SK-N-SH (cell line): ENCODE data around the gene BLVRA. TPM values are rescaled to one million over a fixed set of nuclear protein-coding genes. Genes with fewer than 3 reads are reported as not detected.

ENCODE experiments used
- CTCF ChIA-PET: fragments of 300-600, 350-600 bp; formaldehyde crosslinking; extraction: SDS; loops from one replicate; lab custom pipeline; 2021; lab: Yijun Ruan, JAX
- POLR2A ChIA-PET: fragments of 350-600 bp; sonication (Branson Sonifier 250); formaldehyde crosslinking; extraction: SDS; loops from one replicate; lab custom pipeline; 2020; ENCODE audit warnings: antibody characterized with exemption, inconsistent platforms; lab: Yijun Ruan, JAX
- DNase-seq: peaks from one replicate; pipeline ENCODE4 v3.0.0; 2012
- H2AFZ ChIP-seq: fragments of 200-600 bp; sonication (generic); 2 replicates; pipeline ENCODE4 v1.8.1; 2016; ENCODE audit warnings: antibody characterized with exemption, mild to moderate bottlenecking, low read depth
- H3F3A ChIP-seq: fragments of 200-600 bp; sonication (generic); replicated peaks from 2 replicates; pipeline ENCODE3; 2016; ENCODE audit warnings: antibody characterized with exemption, mild to moderate bottlenecking; ENCODE audit not compliant: insufficient read depth
- H3K27ac ChIP-seq, 2 experiments: fragments of 200-500 bp in 1 of 2; fragments of 200-600 bp in 1 of 2; sonication (Bioruptor generic) in 1 of 2; sonication (generic), shearing (Covaris generic) in 1 of 2; 2 replicates each; pipeline versions ENCODE4 v1.5.1 to v1.6.1; 2014 to 2016; ENCODE audit warnings: low read depth in 2 of 2, inconsistent platforms in 1 of 2, low read length in 1 of 2, mild to moderate bottlenecking in 1 of 2, mixed read lengths in 1 of 2
- H3K27me3 ChIP-seq: fragments of 200-600 bp; sonication (generic), shearing (Covaris generic); 2 replicates; pipeline ENCODE4 v1.6.1; 2016; ENCODE audit warnings: mixed run types; ENCODE audit not compliant: insufficient read depth
- H3K36me3 ChIP-seq, 2 experiments: fragments of 200-500 bp in 1 of 2; fragments of 200-600 bp in 1 of 2; sonication (Bioruptor generic) in 1 of 2; sonication (generic) in 1 of 2; replicated peaks in 1 of 2; 2 replicates each; pipeline versions ENCODE3 to v1.5.1; 2014 to 2016; ENCODE audit warnings: low read length in 1 of 2, mild to moderate bottlenecking in 1 of 2; ENCODE audit not compliant: insufficient read depth in 2 of 2, control insufficient read depth in 1 of 2
- H3K4me1 ChIP-seq, 2 experiments: fragments of 200-500 bp in 1 of 2; fragments of 200-600 bp in 1 of 2; sonication (Bioruptor generic) in 1 of 2; sonication (generic), shearing (Covaris generic) in 1 of 2; 2 replicates each; pipeline versions ENCODE4 v1.5.1 to v1.6.1; 2014 to 2016; ENCODE audit warnings: low read depth in 1 of 2, low read length in 1 of 2, mixed run types in 1 of 2; ENCODE audit not compliant: insufficient read depth in 2 of 2, control insufficient read depth in 1 of 2
- H3K4me2 ChIP-seq: fragments of 200-600 bp; sonication (generic), shearing (Covaris generic); 2 replicates; pipeline ENCODE4 v1.6.1; 2017; ENCODE audit warnings: mixed run types
- H3K4me3 ChIP-seq, 2 experiments: fragments of 200-500 bp in 1 of 2; fragments of 200-600 bp in 1 of 2; sonication (Bioruptor generic) in 1 of 2; sonication (generic), shearing (Covaris generic) in 1 of 2; 2 replicates each; pipeline versions ENCODE4 v1.5.1 to v1.8.1; 2014 to 2016; ENCODE audit warnings: low read depth in 2 of 2, inconsistent platforms in 1 of 2, low read length in 1 of 2, mild to moderate bottlenecking in 1 of 2, mixed read lengths in 1 of 2, moderate library complexity in 1 of 2
- H3K79me2 ChIP-seq: fragments of 200-600 bp; sonication (generic); 2 replicates; pipeline ENCODE4 v1.8.1; 2017; ENCODE audit warnings: mild to moderate bottlenecking; ENCODE audit not compliant: insufficient read depth
- H3K9ac ChIP-seq: fragments of 200-600 bp; sonication (generic); 2 replicates; pipeline ENCODE4 v1.6.1; 2017; ENCODE audit warnings: mixed run types
- H3K9me2 ChIP-seq: fragments of 200-600 bp; sonication (generic); 2 replicates; pipeline ENCODE4 v1.6.1; 2017; ENCODE audit warnings: mixed run types
- H3K9me3 ChIP-seq: fragments of 200-600 bp; sonication (generic); 2 replicates; pipeline ENCODE4 v1.6.1; 2017; ENCODE audit warnings: mixed run types, mild to moderate bottlenecking, moderate library complexity
- H4K20me1 ChIP-seq: fragments of 200-600 bp; sonication (generic); 2 replicates; pipeline ENCODE4 v1.6.1; 2017; ENCODE audit warnings: mild to moderate bottlenecking, mixed run types; ENCODE audit not compliant: insufficient read depth
- CHD2 ChIP-seq: fragments of 150-350 bp; IDR thresholded peaks from 2 replicates; pipeline ENCODE4 v1.6.1; 2018; ENCODE audit warnings: low read length; ENCODE audit not compliant: partially characterized antibody
- EP300 ChIP-seq, 2 experiments: IDR thresholded peaks; 2 replicates each; pipeline versions ENCODE4 v1.4.0 to v1.6.1; 2012; ENCODE audit warnings: borderline replicate concordance in 1 of 2, low read depth in 1 of 2, low read length in 1 of 2
- EZH2phosphoT487 ChIP-seq: fragments of 200-600 bp; sonication (generic); IDR thresholded peaks from 2 replicates; pipeline ENCODE4 v1.6.1; 2017; ENCODE audit warnings: low read depth, mixed run types, mild to moderate bottlenecking, antibody characterized with exemption, moderate library complexity, borderline replicate concordance
- FOSL2 ChIP-seq: IDR thresholded peaks from 2 replicates; pipeline ENCODE4 v1.4.0; 2012; ENCODE audit warnings: low read depth, mild to moderate bottlenecking, moderate library complexity, borderline replicate concordance
- FOXM1 ChIP-seq: IDR thresholded peaks from 2 replicates; pipeline ENCODE4 v1.4.0; 2012; ENCODE audit warnings: low read depth, mild to moderate bottlenecking
- GATA2 ChIP-seq: sonication (generic); formaldehyde crosslinking; IDR thresholded peaks from 2 replicates; pipeline ENCODE4 v1.5.0; 2020; ENCODE audit warnings: mild to moderate bottlenecking, missing genetic modification reagents
- JUND ChIP-seq: IDR thresholded peaks from 2 replicates; pipeline ENCODE4 v1.4.0; 2012
- MXI1 ChIP-seq: IDR thresholded peaks from 2 replicates; pipeline ENCODE4 v1.6.1; 2012; ENCODE audit warnings: mild to moderate bottlenecking, low read depth, low read length, improper control_type of control experiment
- NFIC ChIP-seq: IDR thresholded peaks from 2 replicates; pipeline ENCODE4 v1.4.0; 2012; ENCODE audit warnings: borderline replicate concordance
- RAD21 ChIP-seq: IDR thresholded peaks from 2 replicates; pipeline ENCODE4 v1.6.1; 2012; ENCODE audit warnings: mild to moderate bottlenecking, low read length
- RFX5 ChIP-seq: IDR thresholded peaks from 2 replicates; pipeline ENCODE4 v1.6.1; 2012; ENCODE audit warnings: mild to moderate bottlenecking, improper control_type of control experiment, low read length
- SMC3 ChIP-seq: IDR thresholded peaks from 2 replicates; pipeline ENCODE4 v1.6.1; 2012; ENCODE audit warnings: low read depth, low read length, improper control_type of control experiment
- TCF12 ChIP-seq: IDR thresholded peaks from 2 replicates; pipeline ENCODE4 v1.4.0; 2012
- WGBS: methylation state at CpG from one replicate; pipeline ENCODE4 v1.1.6; 2017; ENCODE audit warnings: low lambda C conversion rate; 5-methylcytosine and 5-hydroxymethylcytosine counted together
- polyA plus RNA-seq, 3 experiments: library from polyadenylated mRNA; depleted of rRNA; stranded (reverse); fragments of >200 nt; gene quantifications; 2 replicates each; pipeline ENCODE4 v1.2.3, GENCODE V29; 2012
- TF ChIP-seq, protein P1 (sequence below): fragments of 200-600 bp; sonication (generic); IDR thresholded peaks from 2 replicates; pipeline ENCODE4 v1.6.1; 2017; ENCODE audit warnings: antibody characterized with exemption, mild to moderate bottlenecking, moderate library complexity
- TF ChIP-seq, protein P2 (sequence below): IDR thresholded peaks from 2 replicates; pipeline ENCODE4 v1.6.1; 2012; ENCODE audit warnings: mild to moderate bottlenecking, low read depth, low read length, moderate library complexity
- TF ChIP-seq, protein P3 (sequence below): fragments of 150-350 bp; IDR thresholded peaks from 2 replicates; pipeline ENCODE4 v1.6.1; 2017; ENCODE audit warnings: antibody characterized with exemption, low read length, low read depth, borderline replicate concordance
- TF ChIP-seq, protein P4 (sequence below): fragments of 150-350 bp; IDR thresholded peaks from 2 replicates; pipeline ENCODE4 v1.6.1; 2016; ENCODE audit warnings: mild to moderate bottlenecking, low read depth, low read length

BLVRA gene
- polyA plus RNA-seq, 1 of the 3 experiments (the other 2 are of a cell fraction), result 123 TPM

DNA sequence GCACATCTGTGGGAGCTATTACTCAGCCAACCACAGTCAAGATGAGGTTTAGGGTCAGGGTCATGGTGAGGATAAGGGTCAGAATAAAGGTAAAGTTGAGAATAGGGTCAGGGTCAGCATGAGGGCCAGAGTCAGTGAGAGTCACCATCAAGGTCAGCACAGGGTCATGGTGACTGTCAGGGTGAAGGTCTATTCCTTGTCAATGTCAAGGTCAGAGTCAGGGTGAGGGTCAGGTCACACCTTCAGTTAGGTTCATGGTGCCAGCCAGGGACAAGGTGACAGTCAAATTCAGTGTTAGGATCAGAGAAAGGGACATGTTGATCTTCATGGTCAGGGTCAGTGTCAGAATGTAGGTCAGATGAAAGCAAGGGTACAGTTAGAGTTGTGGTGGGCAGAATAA is 96.7 kb downstream of the BLVRA start:
- Histone ChIP-seq H3F3A (no peaks in the 10 kb centered on the region), H2AFZ (no peak overlapping the region), H3K36me3 (no peaks in the 10 kb centered on the region), H3K27me3 (0 out of 2 replicates have a peak, but pooled peaks cover 5% of the 10 kb centered on the region), H3K9ac (no peak overlapping the region), H4K20me1 (no peaks in the 10 kb centered on the region), H3K79me2 (no peaks in the 10 kb centered on the region), H3K4me1 (no peaks in the 10 kb centered on the region), H3K4me2 (no peak overlapping the region), H3K9me3 (no peaks in the 10 kb centered on the region), H3K4me3 (no peak overlapping the region), H3K9me2 (no peaks in the 10 kb centered on the region), H3K27ac (no peak overlapping the region)
- CTCF ChIA-PET, result interaction anchor here (0.9 to 6.3 kb wide), 5 partner anchors 12 to 273 kb away, joined by 3 to 57 read pairs (median 7); partner anchors contain the start of gene STK17A
- POLR2A ChIA-PET, result no interaction called here
- no peak for DNase-seq
- TF ChIP-seq TCF12 (no peak), NFIC (no peak), EZH2phosphoT487 (no peak), RFX5 (no peak)
- TF ChIP-seq, protein P1, sequence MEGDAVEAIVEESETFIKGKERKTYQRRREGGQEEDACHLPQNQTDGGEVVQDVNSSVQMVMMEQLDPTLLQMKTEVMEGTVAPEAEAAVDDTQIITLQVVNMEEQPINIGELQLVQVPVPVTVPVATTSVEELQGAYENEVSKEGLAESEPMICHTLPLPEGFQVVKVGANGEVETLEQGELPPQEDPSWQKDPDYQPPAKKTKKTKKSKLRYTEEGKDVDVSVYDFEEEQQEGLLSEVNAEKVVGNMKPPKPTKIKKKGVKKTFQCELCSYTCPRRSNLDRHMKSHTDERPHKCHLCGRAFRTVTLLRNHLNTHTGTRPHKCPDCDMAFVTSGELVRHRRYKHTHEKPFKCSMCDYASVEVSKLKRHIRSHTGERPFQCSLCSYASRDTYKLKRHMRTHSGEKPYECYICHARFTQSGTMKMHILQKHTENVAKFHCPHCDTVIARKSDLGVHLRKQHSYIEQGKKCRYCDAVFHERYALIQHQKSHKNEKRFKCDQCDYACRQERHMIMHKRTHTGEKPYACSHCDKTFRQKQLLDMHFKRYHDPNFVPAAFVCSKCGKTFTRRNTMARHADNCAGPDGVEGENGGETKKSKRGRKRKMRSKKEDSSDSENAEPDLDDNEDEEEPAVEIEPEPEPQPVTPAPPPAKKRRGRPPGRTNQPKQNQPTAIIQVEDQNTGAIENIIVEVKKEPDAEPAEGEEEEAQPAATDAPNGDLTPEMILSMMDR, result no peak
- TF ChIP-seq, protein P2, sequence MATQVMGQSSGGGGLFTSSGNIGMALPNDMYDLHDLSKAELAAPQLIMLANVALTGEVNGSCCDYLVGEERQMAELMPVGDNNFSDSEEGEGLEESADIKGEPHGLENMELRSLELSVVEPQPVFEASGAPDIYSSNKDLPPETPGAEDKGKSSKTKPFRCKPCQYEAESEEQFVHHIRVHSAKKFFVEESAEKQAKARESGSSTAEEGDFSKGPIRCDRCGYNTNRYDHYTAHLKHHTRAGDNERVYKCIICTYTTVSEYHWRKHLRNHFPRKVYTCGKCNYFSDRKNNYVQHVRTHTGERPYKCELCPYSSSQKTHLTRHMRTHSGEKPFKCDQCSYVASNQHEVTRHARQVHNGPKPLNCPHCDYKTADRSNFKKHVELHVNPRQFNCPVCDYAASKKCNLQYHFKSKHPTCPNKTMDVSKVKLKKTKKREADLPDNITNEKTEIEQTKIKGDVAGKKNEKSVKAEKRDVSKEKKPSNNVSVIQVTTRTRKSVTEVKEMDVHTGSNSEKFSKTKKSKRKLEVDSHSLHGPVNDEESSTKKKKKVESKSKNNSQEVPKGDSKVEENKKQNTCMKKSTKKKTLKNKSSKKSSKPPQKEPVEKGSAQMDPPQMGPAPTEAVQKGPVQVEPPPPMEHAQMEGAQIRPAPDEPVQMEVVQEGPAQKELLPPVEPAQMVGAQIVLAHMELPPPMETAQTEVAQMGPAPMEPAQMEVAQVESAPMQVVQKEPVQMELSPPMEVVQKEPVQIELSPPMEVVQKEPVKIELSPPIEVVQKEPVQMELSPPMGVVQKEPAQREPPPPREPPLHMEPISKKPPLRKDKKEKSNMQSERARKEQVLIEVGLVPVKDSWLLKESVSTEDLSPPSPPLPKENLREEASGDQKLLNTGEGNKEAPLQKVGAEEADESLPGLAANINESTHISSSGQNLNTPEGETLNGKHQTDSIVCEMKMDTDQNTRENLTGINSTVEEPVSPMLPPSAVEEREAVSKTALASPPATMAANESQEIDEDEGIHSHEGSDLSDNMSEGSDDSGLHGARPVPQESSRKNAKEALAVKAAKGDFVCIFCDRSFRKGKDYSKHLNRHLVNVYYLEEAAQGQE, result no peak

DNA sequence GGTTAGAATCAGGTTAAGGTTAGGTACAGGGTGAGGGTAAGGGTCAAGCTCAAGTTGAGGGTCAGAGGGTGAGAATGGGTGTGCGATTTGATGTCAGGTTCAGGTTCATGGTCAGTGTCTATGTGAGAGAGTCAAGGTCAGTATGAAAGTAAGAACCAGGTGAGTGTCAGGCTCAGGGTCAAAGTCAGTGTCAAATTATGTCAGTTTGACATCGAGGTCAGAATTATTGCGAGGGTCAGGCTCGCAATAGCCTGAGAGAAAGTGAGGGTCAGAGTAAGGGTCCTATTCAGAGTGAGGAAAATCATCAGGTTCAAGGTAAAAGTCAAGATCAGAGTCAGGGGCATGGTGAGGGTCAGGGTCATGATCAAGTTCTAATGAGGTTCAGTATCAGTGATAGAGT is 97.8 kb downstream of the BLVRA start:
- 0 out of 2 replicates have a peak, but pooled peaks cover 6% of the 10 kb centered on the region for H3K27me3 ChIP-seq
- no peak for TF ChIP-seq FOSL2
- TF ChIP-seq, protein P3, sequence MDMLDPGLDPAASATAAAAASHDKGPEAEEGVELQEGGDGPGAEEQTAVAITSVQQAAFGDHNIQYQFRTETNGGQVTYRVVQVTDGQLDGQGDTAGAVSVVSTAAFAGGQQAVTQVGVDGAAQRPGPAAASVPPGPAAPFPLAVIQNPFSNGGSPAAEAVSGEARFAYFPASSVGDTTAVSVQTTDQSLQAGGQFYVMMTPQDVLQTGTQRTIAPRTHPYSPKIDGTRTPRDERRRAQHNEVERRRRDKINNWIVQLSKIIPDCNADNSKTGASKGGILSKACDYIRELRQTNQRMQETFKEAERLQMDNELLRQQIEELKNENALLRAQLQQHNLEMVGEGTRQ, result no peak
- TF ChIP-seq NFIC, result no peak
- TF ChIP-seq JUND, result no peak
- TF ChIP-seq RAD21, result no peak
- TF ChIP-seq, protein P1, result no peak
- TF ChIP-seq SMC3, result no peak
- TF ChIP-seq EP300 (IDR thresholded peaks at IDR 0.05; ENCODE audit: borderline replicate concordance in 1 of 2, low read depth in 1 of 2, low read length in 1 of 2), result no peak
- TF ChIP-seq, protein P4, sequence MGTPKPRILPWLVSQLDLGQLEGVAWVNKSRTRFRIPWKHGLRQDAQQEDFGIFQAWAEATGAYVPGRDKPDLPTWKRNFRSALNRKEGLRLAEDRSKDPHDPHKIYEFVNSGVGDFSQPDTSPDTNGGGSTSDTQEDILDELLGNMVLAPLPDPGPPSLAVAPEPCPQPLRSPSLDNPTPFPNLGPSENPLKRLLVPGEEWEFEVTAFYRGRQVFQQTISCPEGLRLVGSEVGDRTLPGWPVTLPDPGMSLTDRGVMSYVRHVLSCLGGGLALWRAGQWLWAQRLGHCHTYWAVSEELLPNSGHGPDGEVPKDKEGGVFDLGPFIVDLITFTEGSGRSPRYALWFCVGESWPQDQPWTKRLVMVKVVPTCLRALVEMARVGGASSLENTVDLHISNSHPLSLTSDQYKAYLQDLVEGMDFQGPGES, result no peak
- TF ChIP-seq CHD2, result no peak
- no peak for TF ChIP-seq FOXM1
- no peak for TF ChIP-seq MXI1
- no peak for TF ChIP-seq GATA2
- DNase-seq, result no peak
- no peaks in the 10 kb centered on the region for H4K20me1 ChIP-seq
- no peaks in the 10 kb centered on the region; a peak in 1 of 4 replicates for H3K4me1 ChIP-seq
- ChIA-PET POLR2A (no interaction called here), CTCF (interaction anchor here (1.4 to 6.3 kb wide), 2 partner anchors 17 to 157 kb away, joined by 3 to 57 read pairs; no protein-coding TSS in a partner anchor)
- no peak overlapping the region for H3K9ac ChIP-seq
- no peaks in the 10 kb centered on the region for H3F3A ChIP-seq
- WGBS, result 56% methylated on average over 4 of the region's 4 CpGs
- no peaks in the 10 kb centered on the region for H3K79me2 ChIP-seq
- H3K9me3 ChIP-seq, result no peaks in the 10 kb centered on the region
- no peaks in the 10 kb centered on the region for H3K9me2 ChIP-seq
- H3K4me2 ChIP-seq, result no peak overlapping the region
- no peak overlapping the region for H3K4me3 ChIP-seq
- no peaks in the 10 kb centered on the region for H3K36me3 ChIP-seq
- H2AFZ ChIP-seq, result no peak overlapping the region
- H3K27ac ChIP-seq, result no peak overlapping the region
